ENCODE data around the gene BIRC2.

GRCh38 chr11:102387043-102387781, 40.2 kb downstream of the BIRC2 start:
- no peak for TF ChIP-seq CTCF (conservative IDR thresholded peaks at IDR 0.05; ENCODE audit: low read depth, low read length)
- TF ChIP-seq POLR2A (IDR thresholded peaks at IDR 0.05; ENCODE audit: low read depth, low read length), result no peak
- TF ChIP-seq RFX5 (IDR thresholded peaks at IDR 0.05; ENCODE audit: low read depth, low read length), result no peak
- TF ChIP-seq ELK1 (IDR thresholded peaks at IDR 0.05; ENCODE audit: borderline replicate concordance, low read depth, low read length), result no peak
- TF ChIP-seq RAD21 (IDR thresholded peaks at IDR 0.05; ENCODE audit: low read length), result no peak
- TF ChIP-seq BHLHE40 (IDR thresholded peaks at IDR 0.05; ENCODE audit: low read depth, low read length), result no peak
- no peak for TF ChIP-seq FOS (IDR thresholded peaks at IDR 0.05; ENCODE audit: low read depth, low read length)
- no peak for TF ChIP-seq MAFK (IDR thresholded peaks at IDR 0.05; ENCODE audit: low read depth, low read length)
- TF ChIP-seq MAZ (IDR thresholded peaks at IDR 0.05; ENCODE audit: borderline replicate concordance, low read depth, low read length), result no peak
